Brain microvascular endothelial cell (primary cell): ENCODE results near the gene GPR37L1.
"Not testable (repeated sequence)": the region's sequence is repeated elsewhere in the genome, so short reads cannot be mapped to it uniquely, and the experiment has no call there.

Experiments used
- DNase-seq: peaks from one replicate; pipeline ENCODE4 v3.0.0-alpha.2; 2020
- H3K27ac ChIP-seq: fragments of 250-450 bp; sonication (Bioruptor Pico); 2 replicates; pipeline ENCODE4 v1.5.1; 2020; ENCODE audit warnings: mild to moderate bottlenecking, moderate library complexity
- H3K27me3 ChIP-seq: fragments of 250-450 bp; sonication (Bioruptor Pico); replicated peaks from 2 replicates; pipeline ENCODE4 v1.5.1; 2020; ENCODE audit warnings: mild to moderate bottlenecking
- H3K36me3 ChIP-seq: fragments of 250-450 bp; sonication (Bioruptor Pico); replicated peaks from 2 replicates; pipeline ENCODE4 v1.5.1; 2020; ENCODE audit warnings: mild to moderate bottlenecking
- H3K4me3 ChIP-seq: 2 replicates; pipeline ENCODE4 v1.5.1; 2011; ENCODE audit warnings: low read depth, mild to moderate bottlenecking, control low read depth, low read length, moderate library complexity
- in situ Hi-C: cut with HindIII; loops from 2 replicates; pipeline ENCODE4 v1.10.0; 2017; ENCODE audit warnings: low sequenced_read_pairs, low pct_ligation_motif_present
- TF ChIP-seq, protein P1 (sequence below): IDR thresholded peaks from 2 replicates; pipeline ENCODE4 v1.5.1; 2011; ENCODE audit warnings: low read depth, mild to moderate bottlenecking, moderate library complexity, low read length, control low read depth, inconsistent platforms; ENCODE audit errors: missing control alignments

GPR37L1 gene

DNA sequence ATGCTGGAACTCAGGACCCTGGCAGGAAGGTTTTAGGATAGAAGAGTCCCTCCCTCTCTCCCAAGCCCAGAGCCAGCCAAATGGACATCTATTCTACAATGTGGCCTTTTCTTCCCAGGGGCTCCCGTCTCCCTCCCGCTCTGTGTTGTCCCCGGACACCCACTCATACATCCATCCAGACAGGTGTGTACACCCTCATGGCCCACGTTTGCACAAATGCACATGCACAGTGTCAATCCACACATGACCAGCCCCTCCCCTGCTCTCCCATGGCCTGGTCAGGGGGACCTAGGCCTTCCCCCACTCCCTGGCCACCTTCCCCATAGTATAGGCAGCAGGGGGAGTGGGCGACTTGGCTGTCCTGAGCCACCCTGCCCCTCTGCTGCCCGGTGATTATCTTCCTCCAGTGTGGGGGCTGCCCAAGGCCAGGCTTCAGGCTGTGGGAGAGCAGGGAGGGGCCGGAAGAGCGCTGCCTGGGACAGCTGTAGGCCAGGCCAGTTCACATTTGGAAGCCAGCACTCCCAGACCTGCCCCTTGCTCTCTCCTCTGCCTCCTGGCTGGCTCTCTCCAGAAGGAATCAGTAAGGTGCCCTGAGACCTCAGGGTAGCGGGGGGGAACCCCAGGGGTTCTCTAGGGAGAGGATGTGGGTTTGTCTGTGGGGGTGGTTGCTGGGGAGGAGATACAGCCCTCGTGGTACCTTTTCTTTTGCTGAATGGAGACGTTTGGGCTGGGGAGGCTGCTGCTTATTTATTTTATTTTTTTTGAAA is 41.7 kb downstream of the GPR37L1 start:
- Histone ChIP-seq H3K4me3 (no peak overlapping the region), H3K36me3 (no peaks in the 10 kb centered on the region), H3K27ac (no peak overlapping the region), H3K27me3 (no peaks in the 10 kb centered on the region)
- DNase-seq: no peak
- in situ Hi-C loops: no loop called here
- TF ChIP-seq, protein P1, sequence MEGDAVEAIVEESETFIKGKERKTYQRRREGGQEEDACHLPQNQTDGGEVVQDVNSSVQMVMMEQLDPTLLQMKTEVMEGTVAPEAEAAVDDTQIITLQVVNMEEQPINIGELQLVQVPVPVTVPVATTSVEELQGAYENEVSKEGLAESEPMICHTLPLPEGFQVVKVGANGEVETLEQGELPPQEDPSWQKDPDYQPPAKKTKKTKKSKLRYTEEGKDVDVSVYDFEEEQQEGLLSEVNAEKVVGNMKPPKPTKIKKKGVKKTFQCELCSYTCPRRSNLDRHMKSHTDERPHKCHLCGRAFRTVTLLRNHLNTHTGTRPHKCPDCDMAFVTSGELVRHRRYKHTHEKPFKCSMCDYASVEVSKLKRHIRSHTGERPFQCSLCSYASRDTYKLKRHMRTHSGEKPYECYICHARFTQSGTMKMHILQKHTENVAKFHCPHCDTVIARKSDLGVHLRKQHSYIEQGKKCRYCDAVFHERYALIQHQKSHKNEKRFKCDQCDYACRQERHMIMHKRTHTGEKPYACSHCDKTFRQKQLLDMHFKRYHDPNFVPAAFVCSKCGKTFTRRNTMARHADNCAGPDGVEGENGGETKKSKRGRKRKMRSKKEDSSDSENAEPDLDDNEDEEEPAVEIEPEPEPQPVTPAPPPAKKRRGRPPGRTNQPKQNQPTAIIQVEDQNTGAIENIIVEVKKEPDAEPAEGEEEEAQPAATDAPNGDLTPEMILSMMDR: no peak

DNA sequence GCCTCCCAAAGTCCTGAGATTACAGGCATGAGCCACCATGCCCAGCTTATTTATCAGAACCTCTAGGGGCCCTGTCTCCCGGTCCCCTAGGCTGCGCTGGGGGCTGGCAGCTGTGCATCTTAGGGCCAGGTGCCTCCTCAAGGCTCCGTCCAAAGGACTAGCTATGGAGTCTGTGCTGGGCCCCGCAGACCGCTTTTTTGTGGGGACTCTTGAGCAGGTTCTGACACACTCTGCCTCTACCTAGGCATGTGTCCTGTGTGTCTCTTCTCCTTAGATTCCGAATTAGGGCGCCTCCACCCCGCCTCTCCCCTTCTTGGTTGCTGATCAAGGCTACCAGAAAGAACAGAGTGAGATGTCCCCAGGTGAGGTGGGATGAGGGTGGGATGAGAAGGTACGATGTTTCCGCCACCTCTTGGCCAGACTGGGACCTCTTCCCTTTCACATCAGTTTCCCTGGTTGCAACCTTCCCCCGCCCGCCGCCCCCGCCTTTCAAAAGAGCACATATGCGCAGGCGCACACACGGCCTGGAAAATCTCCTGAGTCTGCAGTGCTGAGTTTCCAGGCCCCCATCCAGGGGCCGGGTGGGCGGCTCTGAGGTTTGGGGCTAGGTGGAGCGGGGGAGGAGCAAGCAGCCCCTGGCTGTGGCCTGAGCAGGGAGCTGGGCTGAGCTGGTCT is 42.7 kb downstream of the GPR37L1 start:
- DNase-seq: no peak
- in situ Hi-C loops: no loop called here
- Histone ChIP-seq H3K36me3 (no peaks in the 10 kb centered on the region), H3K27ac (no peak overlapping the region), H3K27me3 (no peaks in the 10 kb centered on the region), H3K4me3 (no peak overlapping the region)
- TF ChIP-seq, protein P1: no peak

DNA sequence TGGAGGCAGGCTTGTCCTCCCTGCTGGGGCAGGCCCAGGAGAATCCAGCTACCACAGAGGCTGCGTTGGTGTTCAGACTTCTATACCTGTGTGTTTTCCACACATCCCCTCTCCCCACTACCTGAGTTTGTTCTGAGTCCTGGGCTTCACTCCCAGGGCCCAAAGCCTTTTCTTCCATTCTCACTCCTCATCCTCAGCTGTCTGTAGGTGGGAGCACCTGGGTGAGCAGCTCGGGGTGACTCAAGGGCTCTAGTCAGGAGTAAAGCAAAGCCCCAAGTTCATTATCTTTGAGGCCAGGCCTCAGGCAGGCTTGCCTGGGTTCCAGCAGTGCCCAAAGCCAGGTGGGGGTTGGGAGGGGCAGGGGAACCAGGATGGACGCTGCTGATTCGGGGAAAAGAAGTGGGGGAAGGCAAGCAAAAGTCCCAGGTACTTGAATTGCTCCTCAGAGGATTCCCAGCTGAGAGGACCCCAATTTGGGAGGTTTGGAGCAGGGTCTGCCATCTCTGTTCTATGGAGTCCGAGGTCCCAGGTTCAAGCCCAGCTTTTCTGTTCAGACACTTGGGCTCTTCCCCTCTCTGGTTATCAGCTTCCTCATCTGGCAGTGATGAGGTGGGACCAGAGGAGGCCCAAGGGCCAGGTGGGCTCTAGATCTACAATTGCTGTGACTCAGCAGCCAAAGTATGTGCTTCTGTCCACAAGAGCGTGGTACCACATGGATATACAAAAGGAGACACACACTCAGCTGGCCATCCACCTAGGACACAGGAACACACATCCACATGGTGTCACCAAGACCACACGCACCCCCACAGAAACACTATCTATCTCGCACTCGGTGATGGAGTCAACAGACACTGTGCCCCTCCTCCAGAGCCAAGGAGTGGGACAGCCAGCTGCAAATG is 43.5 kb downstream of the GPR37L1 start:
- TF ChIP-seq, protein P1: no peak
- H3K27me3 ChIP-seq: no peaks in the 10 kb centered on the region
- in situ Hi-C loops: no loop called here
- no peaks in the 10 kb centered on the region for H3K36me3 ChIP-seq
- no peak for DNase-seq
- H3K4me3 ChIP-seq: no peak overlapping the region
- H3K27ac ChIP-seq: no peak overlapping the region

DNA sequence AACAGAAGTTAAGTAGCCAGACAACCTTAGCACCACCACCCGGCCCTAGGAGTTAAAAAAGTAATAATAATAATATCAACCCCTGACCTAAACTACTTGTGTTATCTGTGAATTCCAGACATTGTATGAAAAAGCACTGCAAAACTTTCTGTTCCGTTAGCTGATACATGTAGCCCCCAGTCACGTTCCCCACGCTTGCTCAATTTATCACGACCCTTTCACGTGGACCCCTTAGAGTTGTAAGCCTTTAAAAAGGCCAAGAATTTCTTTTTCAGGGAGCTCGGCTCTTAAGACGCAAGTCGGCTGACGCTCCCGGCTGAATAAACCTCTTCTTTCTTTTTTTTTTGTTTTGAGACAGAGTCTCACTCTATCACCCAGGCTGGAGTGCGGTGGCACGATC is 44.3 kb downstream of the GPR37L1 start:
- H3K27ac ChIP-seq, H3K4me3 ChIP-seq, H3K36me3 ChIP-seq, DNase-seq, H3K27me3 ChIP-seq, in situ Hi-C loops: not testable (repeated sequence)

DNA sequence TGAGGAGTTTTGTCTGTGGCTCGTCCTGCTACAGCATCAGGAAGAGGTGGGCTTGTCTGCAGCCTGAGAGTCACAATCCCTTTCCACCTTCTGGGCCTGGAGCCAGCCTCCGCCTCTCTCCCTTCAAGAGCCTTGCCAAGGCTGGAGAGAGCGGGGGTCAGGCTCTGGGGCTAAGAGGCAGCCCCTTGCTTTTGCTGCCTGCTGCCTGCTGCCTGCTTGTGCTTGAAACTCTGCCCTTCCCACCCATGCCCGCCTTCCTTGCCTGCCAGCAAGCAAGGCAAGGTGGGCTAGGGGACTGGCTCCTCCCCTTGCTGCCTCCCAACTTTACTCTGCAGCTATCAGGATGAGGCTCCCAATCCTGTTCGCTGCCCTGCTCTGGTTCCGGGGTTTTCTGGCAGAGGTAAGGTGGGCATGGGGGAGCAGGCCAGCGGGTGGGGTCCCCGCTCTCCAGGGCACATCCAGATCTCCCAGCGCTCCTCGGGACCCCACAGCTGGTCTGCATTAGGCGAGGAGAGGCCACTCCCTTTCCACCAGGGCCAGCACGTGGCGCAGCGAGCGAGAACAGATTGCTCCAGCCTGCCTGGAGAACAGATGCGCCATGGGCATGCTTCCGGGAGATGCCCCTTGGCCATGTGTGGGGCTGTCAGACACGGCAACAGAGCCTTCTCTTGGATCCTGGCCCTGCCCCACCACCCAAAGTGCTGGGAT is 45.1 kb downstream of the GPR37L1 start:
- TF ChIP-seq, protein P1: no peak
- Histone ChIP-seq H3K27me3 (no peaks in the 10 kb centered on the region), H3K4me3 (no peak overlapping the region), H3K36me3 (no peaks in the 10 kb centered on the region), H3K27ac (no peak overlapping the region)
- in situ Hi-C loops: no loop called here
- DNase-seq: no peak
